H1 (cell line): ENCODE measurements around the gene HADH. TPM values are rescaled to one million over a fixed set of nuclear protein-coding genes. Genes with fewer than 3 reads are reported as not detected.

ENCODE experiments used
- CTCF ChIA-PET: fragments of 300-600 bp; sonication (Branson Sonifier 250); formaldehyde crosslinking; loops from one replicate; lab custom pipeline; 2021; ENCODE audit not compliant: partially characterized antibody; lab: Charles Lee
- POLR2A ChIA-PET: fragments of 300-600 bp; sonication (Branson Sonifier 250); formaldehyde crosslinking; loops from one replicate; lab custom pipeline; 2021; ENCODE audit warnings: inconsistent platforms; ENCODE audit not compliant: partially characterized antibody; lab: Charles Lee
- DNase-seq, 2 experiments: peaks; one replicate each; pipeline versions ENCODE4 v3.0.0 to v3.0.0-alpha.2; 2010 to 2022; ENCODE audit warnings: low spot score in 2 of 2, low read depth in 1 of 2, mixed read lengths in 1 of 2
- FAIRE-seq: peaks from 2 replicates; lab custom pipeline; 2011; peaks lifted over from hg19 to GRCh38; lab: Jason Lieb, UNC
- H2AFZ ChIP-seq: 2 replicates; pipeline ENCODE4 v1.8.1; 2012; ENCODE audit warnings: low read length, inconsistent platforms
- H2AK5ac ChIP-seq: 2 replicates; pipeline ENCODE4 v1.6.1; 2013; ENCODE audit warnings: low read depth, low read length
- H2BK120ac ChIP-seq: replicated peaks from 2 replicates; pipeline ENCODE3; 2013; ENCODE audit warnings: low read depth, low read length, inconsistent platforms
- H2BK12ac ChIP-seq: 2 replicates; pipeline ENCODE4 v1.6.1; 2013; ENCODE audit warnings: low read depth, low read length
- H2BK15ac ChIP-seq: 2 replicates; pipeline ENCODE4 v1.6.1; 2013; ENCODE audit warnings: low read length
- H2BK20ac ChIP-seq: 2 replicates; pipeline ENCODE4 v1.6.1; 2013; ENCODE audit warnings: low read length
- H2BK5ac ChIP-seq: 2 replicates; pipeline ENCODE4 v1.6.1; 2013; ENCODE audit warnings: low read depth, low read length
- H3K14ac ChIP-seq: 2 replicates; pipeline ENCODE4 v1.6.1; 2013; ENCODE audit warnings: inconsistent platforms; ENCODE audit not compliant: insufficient read length
- H3K18ac ChIP-seq: 2 replicates; pipeline ENCODE4 v1.6.1; 2013; ENCODE audit warnings: low read length; ENCODE audit errors: extremely low read depth
- H3K23ac ChIP-seq: 2 replicates; pipeline ENCODE4 v1.6.1; 2013; ENCODE audit warnings: inconsistent platforms; ENCODE audit not compliant: insufficient read length
- H3K23me2 ChIP-seq: 2 replicates; pipeline ENCODE4 v1.6.1; 2013; ENCODE audit warnings: low read depth, low read length
- H3K27ac ChIP-seq: 2 replicates; pipeline ENCODE4 v1.6.1; 2011; ENCODE audit warnings: low read depth, low read length, inconsistent platforms
- H3K27me3 ChIP-seq, 4 experiments: replicated peaks in 1 of 4; 1 replicate in 1 of 4; 2 replicates in 3 of 4; pipeline versions ENCODE4 v1.6.1 to v1.8.1; 2011 to 2013; ENCODE audit warnings: low read length in 3 of 4, mild to moderate bottlenecking in 3 of 4, inconsistent platforms in 2 of 4, mixed read lengths in 2 of 4, moderate library complexity in 1 of 4; ENCODE audit not compliant: control insufficient read depth in 3 of 4, insufficient read depth in 3 of 4; ENCODE audit errors: extremely low read depth in 1 of 4
- H3K36me3 ChIP-seq, 4 experiments: 2 replicates each; pipeline versions ENCODE4 v1.6.1 to v1.8.1; 2011 to 2013; ENCODE audit warnings: mild to moderate bottlenecking in 4 of 4, low read length in 3 of 4, moderate library complexity in 2 of 4, control low read depth in 1 of 4, inconsistent platforms in 1 of 4; ENCODE audit not compliant: insufficient read depth in 4 of 4, control insufficient read depth in 2 of 4
- H3K4ac ChIP-seq: replicated peaks from 2 replicates; pipeline ENCODE3; 2013; ENCODE audit warnings: low read length, low read depth, mixed read lengths, inconsistent platforms; ENCODE audit not compliant: insufficient read length
- H3K4me1 ChIP-seq, 4 experiments: replicated peaks in 1 of 4; 1 replicate in 1 of 4; 2 replicates in 3 of 4; pipeline versions ENCODE4 v1.6.1 to v1.8.1; 2011 to 2013; ENCODE audit warnings: low read length in 3 of 4, inconsistent platforms in 2 of 4, mixed read lengths in 1 of 4; ENCODE audit not compliant: insufficient read depth in 4 of 4, control insufficient read depth in 3 of 4
- H3K4me2 ChIP-seq, 2 experiments: 2 replicates each; pipeline versions ENCODE4 v1.6.1 to v1.8.1; 2011 to 2013; ENCODE audit warnings: low read depth in 2 of 2, low read length in 2 of 2, control low read depth in 1 of 2, inconsistent platforms in 1 of 2, mild to moderate bottlenecking in 1 of 2; ENCODE audit not compliant: insufficient read depth in 1 of 2
- H3K4me3 ChIP-seq, 4 experiments: fragments of 200-600, 300-600 bp in 1 of 4; sonication (generic), shearing (Covaris generic), sonication (Bioruptor Twin) in 1 of 4; 2 replicates each; pipeline versions ENCODE4 v1.5.1 to v1.8.1; 2011 to 2016; ENCODE audit warnings: low read length in 4 of 4, low read depth in 3 of 4, control low read depth in 2 of 4, inconsistent platforms in 2 of 4, mild to moderate bottlenecking in 2 of 4, mixed read lengths in 1 of 4, moderate library complexity in 1 of 4; ENCODE audit not compliant: insufficient read depth in 2 of 4; ENCODE audit errors: extremely low read depth in 1 of 4
- H3K56ac ChIP-seq: replicated peaks from 2 replicates; pipeline ENCODE3; 2013; ENCODE audit warnings: low read depth, mild to moderate bottlenecking, mixed read lengths, low read length, inconsistent platforms; ENCODE audit not compliant: insufficient read length
- H3K79me1 ChIP-seq: 2 replicates; pipeline ENCODE4 v1.6.1; 2013; ENCODE audit warnings: low read depth, low read length, control low read depth
- H3K79me2 ChIP-seq, 2 experiments: 2 replicates each; pipeline versions ENCODE4 v1.6.1 to v1.8.1; 2012 to 2013; ENCODE audit warnings: low read length in 2 of 2, mild to moderate bottlenecking in 2 of 2, inconsistent platforms in 1 of 2; ENCODE audit not compliant: insufficient read depth in 2 of 2, control insufficient read depth in 1 of 2
- H3K9ac ChIP-seq, 4 experiments: replicated peaks in 1 of 4; 1 replicate in 1 of 4; 2 replicates in 3 of 4; pipeline versions ENCODE4 v1.6.1 to v1.8.1; 2011 to 2013; ENCODE audit warnings: low read depth in 3 of 4, low read length in 3 of 4, control low read depth in 2 of 4, mild to moderate bottlenecking in 2 of 4, moderate library complexity in 2 of 4, inconsistent platforms in 1 of 4; ENCODE audit errors: extremely low read depth in 1 of 4
- H3K9me3 ChIP-seq, 2 experiments: 2 replicates each; pipeline versions ENCODE4 v1.6.1 to v1.8.1; 2012 to 2013; ENCODE audit warnings: mild to moderate bottlenecking in 2 of 2, moderate library complexity in 2 of 2, control low read depth in 1 of 2, inconsistent platforms in 1 of 2, low read depth in 1 of 2, low read length in 1 of 2, mixed read lengths in 1 of 2; ENCODE audit not compliant: insufficient read depth in 2 of 2
- H4K20me1 ChIP-seq, 2 experiments: replicated peaks in 1 of 2; 2 replicates each; pipeline versions ENCODE3 to v1.8.1; 2011 to 2013; ENCODE audit warnings: inconsistent platforms in 2 of 2, low read length in 2 of 2, mild to moderate bottlenecking in 1 of 2; ENCODE audit not compliant: insufficient read depth in 2 of 2, control insufficient read depth in 1 of 2
- H4K5ac ChIP-seq: 2 replicates; pipeline ENCODE4 v1.6.1; 2013; ENCODE audit warnings: low read length, low read depth, mixed read lengths, inconsistent platforms; ENCODE audit not compliant: insufficient read length
- H4K8ac ChIP-seq: 2 replicates; pipeline ENCODE4 v1.8.0; 2013; ENCODE audit warnings: mild to moderate bottlenecking, moderate library complexity, low read length, inconsistent platforms; ENCODE audit not compliant: insufficient read depth; ENCODE audit errors: extremely low read depth
- H4K91ac ChIP-seq: replicated peaks from 2 replicates; pipeline ENCODE3; 2013; ENCODE audit warnings: low read length, mixed read lengths, inconsistent platforms; ENCODE audit not compliant: insufficient read length
- BACH1 ChIP-seq: IDR thresholded peaks from 2 replicates; pipeline ENCODE4 v1.6.1; 2012; ENCODE audit warnings: low read length, improper control_type of control experiment
- BRCA1 ChIP-seq: IDR thresholded peaks from 2 replicates; pipeline ENCODE4 v1.6.1; 2012; ENCODE audit warnings: low read depth, low read length, improper control_type of control experiment
- CBX8 ChIP-seq: fragments of 300-800, 300-1000 bp; sonication (generic); IDR thresholded peaks from 2 replicates; pipeline ENCODE4 v1.7.1; 2016; ENCODE audit warnings: low read depth, low read length, borderline replicate concordance
- KDM5A ChIP-seq: fragments of 200-600 bp; IDR thresholded peaks from 2 replicates; pipeline ENCODE4 v1.7.1; 2012; ENCODE audit warnings: mild to moderate bottlenecking, low read length, inconsistent platforms, mixed read lengths
- MAFK ChIP-seq: IDR thresholded peaks from 2 replicates; pipeline ENCODE4 v1.6.1; 2012; ENCODE audit warnings: low read depth, mild to moderate bottlenecking, improper control_type of control experiment, low read length
- RNF2 ChIP-seq: fragments of 200-900, 300-1000 bp; sonication (generic); IDR thresholded peaks from 2 replicates; pipeline ENCODE4 v1.7.1; 2016; ENCODE audit warnings: borderline replicate concordance, low read depth, mild to moderate bottlenecking, antibody characterized with exemption, low read length; ENCODE audit not compliant: poor library complexity, severe bottlenecking; ENCODE audit errors: missing control alignments
- SAP30 ChIP-seq: fragments of 300-600 bp; sonication (generic); IDR thresholded peaks from 2 replicates; pipeline ENCODE4 v1.7.1; 2012; ENCODE audit warnings: low read length, moderate library complexity, mild to moderate bottlenecking, inconsistent platforms; ENCODE audit not compliant: insufficient read depth, insufficient replicate concordance
- WGBS, 2 experiments: shearing (Covaris generic) in 1 of 2; methylation state at CpG; one replicate each; pipeline versions ENCODE4 v1.1.6 to v1.1.7; 2013 to 2015; ENCODE audit warnings: low lambda C conversion rate in 2 of 2, mixed read lengths in 2 of 2, inconsistent platforms in 1 of 2, low coverage in 1 of 2, missing lambda C conversion rate in 1 of 2; ENCODE audit not compliant: insufficient replicate concordance in 2 of 2, insufficient coverage in 1 of 2, insufficient read length in 1 of 2; ENCODE audit errors: extremely low coverage in 1 of 2, missing lambda C conversion rate in 1 of 2; 5-methylcytosine and 5-hydroxymethylcytosine counted together
- polyA plus RNA-seq, 7 experiments: library from polyadenylated mRNA; depleted of rRNA in 3 of 7; stranded (reverse) in 5 of 7; unstranded in 2 of 7; fragments of >200 nt in 5 of 7; fragments of 200-250 nt in 2 of 7; gene quantifications; 1 replicate in 5 of 7; 2 replicates in 1 of 7; 4 replicates in 1 of 7; pipeline versions ENCODE4 v1.2.1 to v1.2.3, GENCODE V29; 2011 to 2013; ENCODE audit warnings: missing spikeins in 2 of 7, mixed read lengths in 2 of 7
- total RNA-seq: library from RNA; stranded (reverse); fragmentation: NEBNext Ultra II Directional; extraction: Animal tissue kit (Norgen Biotek cat#: 25700); gene quantifications from 2 replicates; pipeline ENCODE4 v1.2.1, GENCODE V29; 2021

Gene HADH
- total and polyA plus RNA-seq, 2 of the 8 experiments (the other 6 are each of a cell fraction or from before 2014, with no cell fraction given): 47.5 to 54.4 TPM

- CTCF ChIA-PET: interaction anchor here (3.9 kb wide), 1 partner anchor 29 kb away, joined by 20 read pairs; no protein-coding TSS in a partner anchor
- FAIRE-seq (no peak), DNase-seq (no peak)
- no peak for TF ChIP-seq MAFK
- no peak for TF ChIP-seq RNF2
- no peak for TF ChIP-seq BACH1
- TF ChIP-seq SAP30: no peak
- TF ChIP-seq BRCA1: no peak
- no peak for TF ChIP-seq CBX8
- no peak for TF ChIP-seq KDM5A
These were observed 59.3 kb downstream of the HADH start for GRCh38 chr4:108048997-108049396.

More at GRCh38 chr4:108048997-108049396, 59.3 kb downstream of the HADH start:
- Histone ChIP-seq H3K27ac (no peak overlapping the region), H3K56ac (no peak overlapping the region), H3K23ac (no peak overlapping the region), H2AFZ (no peak overlapping the region), H4K8ac (no peak overlapping the region), H3K9ac (no peak overlapping the region), H3K36me3 (no peaks in the 10 kb centered on the region), H3K4me3 (no peak overlapping the region), H3K4ac (no peak overlapping the region), H4K20me1 (no peaks in the 10 kb centered on the region), H3K18ac (no peak overlapping the region), H3K27me3 (0 out of 7 replicates have a peak, but pooled peaks cover 0 to 2% (median 0%) of the 10 kb centered on the region in 4 experiments), H2BK20ac (no peak overlapping the region), H3K79me2 (no peaks in the 10 kb centered on the region), H2BK120ac (no peak overlapping the region), H2AK5ac (no peak overlapping the region), H2BK5ac (no peak overlapping the region), H2BK12ac (no peak overlapping the region), H3K14ac (no peak overlapping the region), H4K91ac (no peak overlapping the region), H3K79me1 (no peaks in the 10 kb centered on the region), H3K4me2 (no peak overlapping the region), H4K5ac (no peak overlapping the region), H3K23me2 (no peaks in the 10 kb centered on the region), H2BK15ac (no peak overlapping the region), H3K9me3 (no peaks in the 10 kb centered on the region), H3K4me1 (peaks cover 0 to 3% (median 2%) of the 10 kb centered on the region in 4 experiments; a peak in 4 of 7 replicates)
- WGBS, 2 experiments: 86% methylated on average over 7 of the region's 7 CpGs; no CpG with 5 or more reads in 1 of the 2 experiments
- POLR2A ChIA-PET: no interaction called here
